ENCODE measurements around the gene SCARF2.
"Not testable (repeated sequence)": the region's sequence is repeated elsewhere in the genome, so short reads cannot be mapped to it uniquely, and the experiment has no call there.

The SCARF2 gene

GRCh38 chr22:20429254-20430100 is 8.1 kb downstream of the SCARF2 start:
- DNase-seq (ENCODE audit: low read depth in 3 of 3, low spot score in 1 of 3) = peak; percentile 59 to 71 (median 59)

DNA sequence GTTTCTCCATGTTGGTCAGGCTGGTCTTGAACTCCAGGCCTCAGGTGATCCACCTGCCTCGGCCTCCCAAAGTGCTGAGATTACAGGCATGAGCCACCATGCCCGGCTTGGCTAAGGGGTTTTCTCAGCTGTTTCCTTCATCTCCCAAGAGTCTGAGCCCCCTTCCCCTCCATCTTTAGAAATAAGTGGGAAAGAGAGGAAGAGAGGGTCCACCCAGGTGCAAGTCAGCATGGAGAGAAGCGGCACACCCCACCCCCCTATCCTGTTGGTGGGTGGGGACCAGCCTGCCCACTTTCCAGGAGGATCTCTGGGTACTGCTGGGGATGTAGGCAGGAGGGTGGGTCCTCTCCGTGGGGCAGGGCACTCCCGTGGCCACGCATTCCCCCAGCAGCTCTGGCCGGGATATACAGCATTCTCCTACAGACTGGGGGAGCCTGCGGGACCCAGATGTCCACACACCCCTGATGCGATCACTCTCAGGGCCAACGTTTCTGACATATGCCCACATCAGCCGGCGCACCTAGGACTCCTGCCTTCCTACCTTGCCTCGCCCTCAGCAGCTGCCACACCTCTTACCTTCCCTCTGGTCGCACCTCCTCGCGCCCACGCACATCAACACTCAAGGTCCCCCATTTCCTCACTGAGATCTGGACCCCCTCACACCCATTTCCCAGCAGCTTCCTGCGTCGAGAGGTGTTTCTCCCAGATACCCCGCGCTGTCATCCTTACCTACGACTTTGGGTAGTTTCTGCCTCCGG is 8.9 kb downstream of the SCARF2 start:
- no peak for DNase-seq (ENCODE audit: low read depth in 3 of 3, low spot score in 1 of 3)

- no peak for DNase-seq (ENCODE audit: low read depth in 3 of 3, low spot score in 1 of 3)
Measured at GRCh38 chr22:20427945-20428417, 9.6 kb downstream of the SCARF2 start.

- no peak for DNase-seq (ENCODE audit: low read depth in 3 of 3, low spot score in 1 of 3)
Measured at GRCh38 chr22:20427104-20427944, 10.3 kb downstream of the SCARF2 start.

GRCh38 chr22:20426259-20426615 is 11.4 kb downstream of the SCARF2 start:
- DNase-seq (ENCODE audit: low read depth in 3 of 3, low spot score in 1 of 3) = no peak

DNA sequence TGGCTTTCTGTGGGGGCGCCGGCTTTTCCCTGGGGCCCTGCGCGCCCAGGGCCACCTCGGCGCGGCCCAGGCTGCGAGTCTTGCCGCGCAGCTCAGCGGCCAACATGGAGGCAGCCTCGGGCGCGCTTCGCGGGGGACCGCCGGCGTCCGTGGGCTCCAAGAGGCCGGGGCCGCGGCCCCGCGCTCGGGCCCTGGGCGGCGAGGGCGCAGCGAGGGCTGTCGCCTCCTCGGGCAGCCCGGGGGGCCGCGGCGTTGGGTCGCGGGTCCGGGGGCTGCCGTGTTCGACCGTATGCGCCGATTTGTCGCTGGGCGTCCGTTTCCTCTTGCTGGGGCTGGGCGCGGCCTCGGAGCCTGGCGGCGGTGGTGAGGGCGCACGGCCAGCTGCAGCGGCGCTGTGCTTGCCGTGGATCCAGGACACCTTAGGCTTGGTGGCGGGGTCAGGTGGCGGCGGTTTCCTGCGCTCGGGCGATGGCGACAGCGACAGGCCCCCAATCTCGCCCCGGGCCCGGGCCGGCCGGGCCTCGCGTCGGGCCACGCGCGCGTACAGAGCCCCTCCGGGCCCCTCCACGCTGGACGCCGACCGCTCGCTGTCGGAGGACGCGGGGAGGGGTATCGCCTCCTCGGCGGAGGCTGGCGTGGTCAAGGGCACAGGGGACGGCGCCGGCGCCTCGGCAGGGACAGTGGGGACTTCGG is 11.9 kb downstream of the SCARF2 start:
- DNase-seq (ENCODE audit: low read depth in 3 of 3, low spot score in 1 of 3) = no peak

DNA sequence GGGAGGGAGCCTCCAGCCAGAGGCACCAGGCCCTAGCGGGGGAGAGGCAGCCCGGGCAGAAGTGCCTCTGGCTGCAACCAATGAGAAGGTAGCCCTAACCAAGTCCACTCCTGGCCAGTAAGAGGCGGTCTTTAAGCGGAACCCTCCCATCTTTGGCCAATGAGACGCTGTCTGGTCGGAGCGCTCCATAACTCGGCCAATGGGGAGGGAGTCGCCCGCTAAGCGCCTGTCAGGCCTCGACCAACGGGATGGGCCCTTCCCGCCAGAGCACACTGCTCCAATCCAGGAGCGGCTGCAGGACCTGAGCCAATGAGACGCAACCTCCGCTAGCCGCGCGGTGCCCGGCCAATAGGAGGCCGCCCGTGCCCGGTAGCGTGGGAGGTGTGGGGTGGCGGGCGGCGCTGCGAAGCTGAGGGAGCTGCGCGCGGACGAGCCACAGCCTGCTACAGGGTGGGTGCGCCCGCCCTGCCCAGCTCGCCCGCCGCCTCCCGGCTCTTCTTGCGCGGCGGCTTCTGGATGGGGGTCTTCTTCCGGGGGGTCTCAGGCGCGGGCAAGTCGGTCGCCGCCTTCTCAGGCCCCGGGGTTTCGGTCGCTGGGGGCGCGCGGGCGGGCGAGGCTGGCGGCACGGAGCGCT is 12.6 kb downstream of the SCARF2 start:
- no peak for DNase-seq (ENCODE audit: low read depth in 3 of 3, low spot score in 1 of 3)

DNA sequence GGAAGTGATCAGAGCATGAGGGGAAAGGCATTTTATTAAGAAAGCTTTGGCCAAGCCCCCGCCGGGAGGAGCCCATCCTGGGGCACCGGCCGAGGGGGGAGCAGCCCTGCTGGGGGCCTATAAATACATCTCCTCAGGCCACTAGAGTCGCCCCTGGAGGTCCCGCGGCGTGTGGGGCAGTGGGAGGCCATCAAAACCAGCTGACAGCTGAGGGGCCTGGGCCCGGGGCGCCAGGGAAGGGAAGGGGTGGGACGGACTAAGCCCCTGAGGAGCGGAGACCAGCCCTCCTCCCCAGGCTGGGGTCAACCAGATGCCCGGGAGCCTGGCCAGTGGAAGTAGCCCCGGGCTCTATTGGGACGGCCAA is 13.1 kb downstream of the SCARF2 start:
- DNase-seq (ENCODE audit: low read depth in 3 of 3, low spot score in 1 of 3) = no peak

- DNase-seq (ENCODE audit: low read depth in 3 of 3, low spot score in 1 of 3) = no peak
Measured at GRCh38 chr22:20423906-20424551, 13.6 kb downstream of the SCARF2 start.

GRCh38 chr22:20423008-20423905 is 14.4 kb downstream of the SCARF2 start:
- DNase-seq (ENCODE audit: low read depth in 3 of 3, low spot score in 1 of 3) = no peak

- DNase-seq (ENCODE audit: low read depth in 3 of 3, low spot score in 1 of 3) = no peak
Measured at GRCh38 chr22:20422271-20423007, 15.2 kb downstream of the SCARF2 start.

DNA sequence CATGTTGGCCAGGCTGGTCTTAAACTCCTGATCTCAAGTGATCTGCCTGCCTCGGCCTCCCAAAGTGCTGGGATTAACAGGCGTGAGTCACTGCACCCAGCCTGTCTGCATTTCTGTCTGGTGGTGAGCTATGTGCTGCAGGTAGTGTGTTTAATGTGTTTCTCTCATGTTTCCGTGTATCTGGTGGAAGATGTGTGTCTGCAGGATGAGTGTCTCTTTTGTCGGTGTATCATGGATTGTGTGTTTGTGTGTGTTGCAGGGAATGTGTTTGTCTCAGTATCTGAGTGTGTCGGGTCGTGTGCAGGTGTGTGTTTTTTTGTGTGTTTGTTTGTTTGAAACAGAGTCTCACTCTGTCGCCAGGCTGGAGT is 16.1 kb downstream of the SCARF2 start:
- no peak for DNase-seq (ENCODE audit: low read depth in 3 of 3, low spot score in 1 of 3)

- DNase-seq (ENCODE audit: low read depth in 3 of 3, low spot score in 1 of 3) = no peak
Measured at GRCh38 chr22:20420157-20420842, 17.3 kb downstream of the SCARF2 start.

DNA sequence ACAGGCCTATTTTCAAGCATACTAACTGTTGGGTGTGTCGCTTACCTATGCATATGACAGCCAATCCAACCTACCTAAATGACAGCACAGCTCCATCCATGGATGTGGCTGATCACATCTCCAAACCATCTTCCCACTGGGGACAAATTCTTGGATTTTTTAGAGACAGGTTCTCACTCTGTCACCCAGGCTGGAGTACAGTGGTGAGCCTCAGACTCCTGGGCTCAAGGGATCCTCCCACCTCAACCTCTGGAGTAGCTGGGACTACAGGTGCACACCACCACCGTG is 18.0 kb downstream of the SCARF2 start:
- no peak for DNase-seq (ENCODE audit: low read depth in 3 of 3, low spot score in 1 of 3)

GRCh38 chr22:20418211-20418788 is 19.3 kb downstream of the SCARF2 start:
- peak; percentile 38 to 60 (median 58) for DNase-seq (ENCODE audit: low read depth in 3 of 3, low spot score in 1 of 3)

GRCh38 chr22:20415699-20416098 is 21.9 kb downstream of the SCARF2 start:
- DNase-seq (ENCODE audit: low read depth in 3 of 3, low spot score in 1 of 3) = not testable (repeated sequence)

GRCh38 chr22:20415241-20415640 is 22.4 kb downstream of the SCARF2 start:
- not testable (repeated sequence) for DNase-seq (ENCODE audit: low read depth in 3 of 3, low spot score in 1 of 3)

DNA sequence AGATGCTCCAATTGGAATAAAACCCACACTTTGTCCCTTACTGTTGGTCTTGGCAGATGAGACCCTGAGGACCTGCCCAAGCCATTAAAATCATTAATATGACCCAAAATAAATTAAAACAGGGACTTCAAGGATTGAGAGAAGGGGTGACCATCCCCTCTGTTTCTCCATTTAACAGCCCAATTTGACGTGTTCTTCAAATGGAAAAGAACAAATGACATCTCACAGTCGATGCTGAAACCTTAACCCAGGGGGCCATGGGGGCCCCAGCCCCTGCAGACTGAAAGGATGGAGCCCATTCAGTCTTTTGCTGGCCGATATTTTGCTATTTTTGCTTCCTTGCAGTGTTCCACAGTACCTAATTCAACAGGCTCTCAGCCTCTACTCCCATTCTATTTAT is 23.2 kb downstream of the SCARF2 start:
- DNase-seq (ENCODE audit: low read depth in 3 of 3, low spot score in 1 of 3) = no peak
